PC-9 (cell line): ENCODE results near the gene KPNA4. TPM values are rescaled to one million over a fixed set of nuclear protein-coding genes. Genes with fewer than 3 reads are reported as not detected.

ENCODE experiments used
- BruUV-seq: library from RNA; stranded (reverse); fragments of 400-500 nt; replicated peaks from 2 replicates; lab custom pipeline; 2021; lab: Mats Ljungman, UMichigan
- CTCF ChIA-PET: fragments of 300-600 bp; sonication (Branson Sonifier 250); formaldehyde crosslinking; loops from one replicate; lab custom pipeline; 2022; ENCODE audit warnings: antibody characterized with exemption; lab: Charles Lee
- POLR2A ChIA-PET: fragments of 300-600 bp; sonication (Branson Sonifier 250); formaldehyde crosslinking; loops from one replicate; lab custom pipeline; 2022; ENCODE audit warnings: antibody characterized with exemption; ENCODE audit not compliant: unreplicated experiment; lab: Charles Lee
- DNase-seq, 2 experiments: peaks; one replicate each; pipeline versions ENCODE4 v3.0.0 to v3.0.0-alpha.2; 2015 to 2022; ENCODE audit warnings: mixed read lengths in 1 of 2
- H2AFZ ChIP-seq: fragments of 200-600 bp; sonication (generic); 2 replicates; pipeline ENCODE4 v1.8.1; 2017; ENCODE audit warnings: antibody characterized with exemption
- H3F3A ChIP-seq: fragments of 200-600 bp; sonication (generic); 2 replicates; pipeline ENCODE4 v1.8.1; 2017; ENCODE audit warnings: antibody characterized with exemption, mild to moderate bottlenecking, low read depth; ENCODE audit not compliant: insufficient read depth
- H3K27ac ChIP-seq: fragments of 200-600 bp; sonication (generic); 2 replicates; pipeline ENCODE4 v1.6.1; 2016; ENCODE audit warnings: mixed run types
- H3K27me3 ChIP-seq: fragments of 200-600 bp; sonication (generic); 2 replicates; pipeline ENCODE4 v1.6.1; 2016; ENCODE audit warnings: low read depth, mixed run types; ENCODE audit not compliant: insufficient read depth
- H3K36me3 ChIP-seq: fragments of 200-600 bp; sonication (generic); 2 replicates; pipeline ENCODE4 v1.6.1; 2016; ENCODE audit warnings: low read depth, mixed run types
- H3K4me1 ChIP-seq: fragments of 200-600 bp; sonication (generic); replicated peaks from 2 replicates; pipeline ENCODE4 v1.6.1; 2016; ENCODE audit warnings: mixed run types; ENCODE audit not compliant: insufficient read depth
- H3K4me2 ChIP-seq: fragments of 200-600 bp; sonication (generic); 2 replicates; pipeline ENCODE4 v1.6.1; 2017; ENCODE audit warnings: mixed run types
- H3K4me3 ChIP-seq: fragments of 200-600 bp; sonication (generic); 2 replicates; pipeline ENCODE4 v1.6.1; 2016; ENCODE audit warnings: mixed run types
- H3K79me2 ChIP-seq: fragments of 200-600 bp; sonication (generic); 2 replicates; pipeline ENCODE4 v1.6.1; 2017; ENCODE audit warnings: low read depth, mixed run types
- H3K9me2 ChIP-seq: fragments of 200-600 bp; sonication (generic); 2 replicates; pipeline ENCODE4 v1.8.1; 2017; ENCODE audit warnings: mild to moderate bottlenecking; ENCODE audit not compliant: insufficient read depth
- H3K9me3 ChIP-seq: fragments of 200-600 bp; sonication (generic); 2 replicates; pipeline ENCODE4 v1.8.1; 2016; ENCODE audit warnings: low read depth; ENCODE audit not compliant: insufficient read depth
- H4K20me1 ChIP-seq: fragments of 200-600 bp; sonication (generic); 2 replicates; pipeline ENCODE4 v1.8.1; 2017; ENCODE audit not compliant: insufficient read depth
- CTCF ChIP-seq: fragments of 200-600 bp; sonication (generic); conservative IDR thresholded peaks from 2 replicates; pipeline ENCODE4 v1.6.1; 2017; ENCODE audit warnings: mixed run types, antibody characterized with exemption, mild to moderate bottlenecking, moderate library complexity
- EZH2 ChIP-seq: fragments of 200-600 bp; sonication (generic); IDR thresholded peaks from 2 replicates; pipeline ENCODE4 v1.8.0; 2017; ENCODE audit warnings: antibody characterized with exemption, low read depth
- intact Hi-C: fragments of 100-400 bp; cut with micrococcal nuclease; formaldehyde crosslinking; loops from one replicate; pipeline ENCODE4 v1.10.0; 2022; ENCODE audit not compliant: unreplicated experiment
- total RNA-seq: library from RNA; stranded (reverse); gene quantifications from 2 replicates; pipeline ENCODE4 v1.2.3, GENCODE V29; 2021

Gene KPNA4
- total RNA-seq, 1 experiment from 2014 or later = 61.0 TPM

GRCh38 chr3:160538895-160539294 is 26.5 kb downstream of the KPNA4 start:
- BruUV-seq = no TSS peak

GRCh38 chr3:160537729-160538128 is 27.6 kb downstream of the KPNA4 start:
- Histone ChIP-seq H4K20me1 (peaks cover 56% of the 10 kb centered on the region), H3K27ac (no peak overlapping the region), H3K27me3 (no peaks in the 10 kb centered on the region), H3K9me2 (no peaks in the 10 kb centered on the region), H3K9me3 (no peaks in the 10 kb centered on the region), H3K36me3 (peaks cover 7% of the 10 kb centered on the region), H3K4me3 (no peak overlapping the region), H3F3A (0 out of 2 replicates have a peak, but pooled peaks cover 7% of the 10 kb centered on the region), H3K4me1 (no peaks in the 10 kb centered on the region), H3K4me2 (no peak overlapping the region), H3K79me2 (peaks cover 57% of the 10 kb centered on the region), H2AFZ (no peak overlapping the region)
- DNase-seq = no peak
- CTCF ChIA-PET = no interaction called here
- POLR2A ChIA-PET = no interaction called here
- intact Hi-C loops = no loop called here
- no TSS peak for BruUV-seq
- TF ChIP-seq EZH2 = no peak
- TF ChIP-seq CTCF = no peak

More at GRCh38 chr3:160538895-160539294, 26.5 kb downstream of the KPNA4 start:
- H3K4me1 ChIP-seq = no peaks in the 10 kb centered on the region
- ChIA-PET CTCF (no interaction called here), POLR2A (no interaction called here)
- 0 out of 2 replicates have a peak, but pooled peaks cover 4% of the 10 kb centered on the region for H3F3A ChIP-seq
- no peak overlapping the region for H2AFZ ChIP-seq
- no peak overlapping the region for H3K4me3 ChIP-seq
- TF ChIP-seq EZH2 (no peak), CTCF (no peak)
- peaks cover 67% of the 10 kb centered on the region for H4K20me1 ChIP-seq
- peaks cover 10% of the 10 kb centered on the region for H3K36me3 ChIP-seq
- no peaks in the 10 kb centered on the region for H3K27me3 ChIP-seq
- DNase-seq = no peak
- H3K9me3 ChIP-seq = no peaks in the 10 kb centered on the region
- no peak overlapping the region for H3K27ac ChIP-seq
- no peaks in the 10 kb centered on the region for H3K9me2 ChIP-seq
- H3K79me2 ChIP-seq = peaks cover 66% of the 10 kb centered on the region
- H3K4me2 ChIP-seq = no peak overlapping the region
- intact Hi-C loops = no loop called here

GRCh38 chr3:160532371-160532770 is 33.0 kb downstream of the KPNA4 start:
- Histone ChIP-seq H3K27ac (no peak overlapping the region), H3K27me3 (no peaks in the 10 kb centered on the region), H3K36me3 (peaks cover 44% of the 10 kb centered on the region), H4K20me1 (peaks cover 11% of the 10 kb centered on the region), H3K9me2 (no peaks in the 10 kb centered on the region), H2AFZ (no peak overlapping the region), H3F3A (peaks cover 8% of the 10 kb centered on the region; the same call in 1 of the 2 replicates), H3K9me3 (no peaks in the 10 kb centered on the region), H3K4me3 (no peak overlapping the region), H3K79me2 (peaks cover 13% of the 10 kb centered on the region), H3K4me2 (no peak overlapping the region), H3K4me1 (no peaks in the 10 kb centered on the region)
- CTCF ChIA-PET = interaction anchor here (0.5 kb wide), 1 partner anchor 147 kb away, joined by 4 read pairs; no protein-coding TSS in a partner anchor
- no peak for DNase-seq
- no TSS peak for BruUV-seq
- POLR2A ChIA-PET = no interaction called here
- TF ChIP-seq CTCF (no peak), EZH2 (no peak)
- intact Hi-C loops = loop anchor here (5.0 kb wide), 1 partner anchor 105 kb away; no protein-coding TSS in a partner anchor
